GM19099 (cell line): Measurements from ENCODE around the gene FYB1.

Experiments
- POLR2A ChIP-seq: IDR thresholded peaks from 3 replicates; pipeline ENCODE4 v1.6.1; 2011; ENCODE audit warnings: low read depth; ENCODE audit not compliant: insufficient read length; ENCODE audit errors: extremely low read depth

The FYB1 gene

DNA sequence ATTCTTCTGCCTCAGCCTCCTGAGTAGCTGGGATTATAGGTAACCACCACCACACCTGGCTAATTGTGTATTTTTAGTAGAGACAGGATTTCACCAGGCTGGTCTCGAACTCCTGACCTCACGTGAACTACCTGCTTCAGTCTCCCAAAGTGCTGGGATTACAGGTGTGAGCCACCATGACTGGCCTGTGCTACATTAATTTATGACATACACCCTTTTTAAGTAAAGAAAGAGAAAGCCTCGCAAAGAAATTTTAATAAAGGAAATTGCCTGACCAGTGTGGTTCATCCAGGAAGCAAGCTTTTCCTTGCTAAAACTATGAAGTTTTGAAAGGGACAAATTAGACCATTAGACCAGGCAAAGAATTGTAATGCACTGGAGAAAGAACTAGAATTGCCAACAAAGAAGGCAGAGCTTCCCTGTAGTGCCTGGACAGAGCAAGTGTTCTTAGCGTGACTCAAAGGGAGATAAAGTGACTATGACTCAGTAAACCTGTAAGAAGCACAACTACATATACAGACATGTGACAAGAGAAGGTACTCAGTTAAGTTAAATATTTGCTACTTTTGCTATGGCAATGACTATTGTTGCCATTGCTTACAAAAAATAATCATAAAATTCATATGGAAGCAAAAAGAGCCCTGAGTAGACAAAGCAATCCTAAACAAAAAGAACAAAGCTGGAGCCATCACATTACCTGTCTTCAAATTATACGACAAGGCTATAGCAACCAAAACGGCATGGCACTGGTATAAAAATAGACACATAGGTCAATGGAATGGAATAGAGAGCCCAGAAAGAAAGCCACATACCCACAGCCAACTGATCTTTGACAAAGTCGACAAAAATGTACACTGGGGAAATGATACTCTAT lies 54.6 kb downstream of the FYB1 start:
- TF ChIP-seq POLR2A, result no peak

DNA sequence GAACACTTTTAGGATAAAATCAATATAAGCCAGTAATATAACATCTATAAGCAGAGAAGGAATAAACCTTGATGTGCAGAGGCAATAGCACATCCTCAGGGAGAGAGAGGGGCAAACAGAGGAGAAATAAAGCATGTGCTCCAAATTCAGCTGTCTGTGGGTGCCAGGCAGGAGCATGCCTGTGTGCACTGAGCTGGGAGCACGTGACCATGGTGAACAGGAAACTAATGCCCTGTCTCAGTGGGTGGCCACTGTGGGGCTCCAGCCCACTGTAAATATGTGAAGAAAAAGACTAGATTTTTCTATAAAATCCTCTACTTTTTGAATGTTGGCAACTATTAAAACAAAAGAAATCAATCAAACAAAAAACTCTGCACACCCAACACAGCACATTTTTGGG lies 55.3 kb downstream of the FYB1 start:
- TF ChIP-seq POLR2A, result no peak

DNA sequence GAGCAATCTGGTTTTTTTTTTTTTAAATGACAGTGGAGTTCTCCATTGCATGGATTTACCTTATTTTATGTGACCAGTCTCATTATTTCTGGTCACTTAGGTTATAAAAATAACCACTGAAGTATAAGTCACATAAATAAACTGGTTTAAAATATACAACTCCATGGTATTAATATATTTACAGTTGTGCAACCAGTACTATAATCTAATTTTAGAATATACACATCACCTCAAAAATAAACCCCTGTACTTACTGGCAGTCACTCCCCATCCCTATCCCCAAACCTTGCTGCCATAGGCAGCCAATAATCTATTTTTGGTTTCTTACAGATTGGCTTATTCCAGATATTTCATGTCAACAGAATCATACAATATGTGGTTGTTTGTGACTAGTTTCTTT lies 57.8 kb downstream of the FYB1 start:
- TF ChIP-seq POLR2A, result no peak

- TF ChIP-seq POLR2A, result no peak
Observed at GRCh38 chr5:39160576-39161213, 58.7 kb downstream of the FYB1 start.

GRCh38 chr5:39159811-39160490 lies 59.4 kb downstream of the FYB1 start:
- TF ChIP-seq POLR2A, result no peak

DNA sequence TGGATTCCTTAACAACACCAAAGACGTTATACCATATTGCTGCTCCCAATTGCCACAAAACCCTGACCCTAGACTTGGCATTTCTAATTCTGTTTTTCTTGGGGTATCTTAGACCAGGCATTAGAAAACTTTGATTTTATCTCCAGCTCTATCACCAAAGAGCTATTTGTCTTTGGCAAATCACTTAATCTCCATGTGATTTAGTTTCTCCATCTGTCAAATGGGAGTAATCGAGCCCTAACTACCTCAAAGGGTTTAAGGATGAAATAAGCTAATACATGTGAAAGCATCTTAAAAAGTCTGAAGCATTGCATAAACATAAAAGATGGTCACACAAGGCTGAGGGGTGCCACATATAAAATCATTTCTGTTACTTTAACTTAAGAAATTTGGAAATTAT lies 60.6 kb downstream of the FYB1 start:
- no peak for TF ChIP-seq POLR2A

- TF ChIP-seq POLR2A, result no peak
Observed at GRCh38 chr5:39158127-39158593, 61.2 kb downstream of the FYB1 start.

DNA sequence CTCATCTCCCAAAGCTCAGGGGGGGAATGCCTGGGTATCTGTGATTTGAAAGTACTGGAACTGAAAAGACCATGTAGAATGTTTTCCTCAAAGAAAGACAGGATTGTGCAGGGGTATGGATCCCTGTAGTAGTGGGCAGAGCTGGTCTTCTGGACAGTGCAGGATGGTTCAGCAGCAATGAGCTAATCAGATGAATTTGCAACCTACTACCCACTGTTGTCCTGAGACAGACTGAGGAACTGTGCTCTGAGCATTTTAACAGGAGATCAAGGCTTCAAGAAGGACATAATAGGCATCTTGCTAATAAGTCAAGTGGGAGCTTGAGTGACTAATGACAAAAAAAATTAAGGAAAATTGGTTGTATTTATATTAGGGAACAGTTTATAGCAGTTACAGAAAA lies 61.7 kb downstream of the FYB1 start:
- TF ChIP-seq POLR2A, result no peak

DNA sequence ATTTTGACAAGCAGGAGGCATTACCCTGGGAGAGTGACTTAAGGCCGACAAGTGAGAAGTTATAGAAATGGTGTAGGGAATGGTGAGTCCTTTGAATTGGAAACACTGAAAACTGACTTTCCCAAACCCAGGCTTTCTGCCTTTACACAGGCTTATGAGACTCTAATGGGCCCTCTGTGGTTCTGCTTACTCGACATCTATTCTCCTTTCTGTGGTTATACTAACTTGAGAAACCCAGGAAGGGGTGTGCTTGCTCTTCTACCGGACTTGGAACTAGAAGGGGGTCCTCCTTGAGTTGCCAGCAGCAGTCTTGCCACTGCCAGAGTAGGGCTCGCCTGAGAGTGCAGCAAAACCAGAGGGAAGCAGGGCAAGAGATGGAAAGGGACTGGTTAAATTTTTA lies 63.3 kb downstream of the FYB1 start:
- TF ChIP-seq POLR2A, result no peak

- TF ChIP-seq POLR2A, result no peak
Observed at GRCh38 chr5:39151745-39152144, 67.6 kb downstream of the FYB1 start.

DNA sequence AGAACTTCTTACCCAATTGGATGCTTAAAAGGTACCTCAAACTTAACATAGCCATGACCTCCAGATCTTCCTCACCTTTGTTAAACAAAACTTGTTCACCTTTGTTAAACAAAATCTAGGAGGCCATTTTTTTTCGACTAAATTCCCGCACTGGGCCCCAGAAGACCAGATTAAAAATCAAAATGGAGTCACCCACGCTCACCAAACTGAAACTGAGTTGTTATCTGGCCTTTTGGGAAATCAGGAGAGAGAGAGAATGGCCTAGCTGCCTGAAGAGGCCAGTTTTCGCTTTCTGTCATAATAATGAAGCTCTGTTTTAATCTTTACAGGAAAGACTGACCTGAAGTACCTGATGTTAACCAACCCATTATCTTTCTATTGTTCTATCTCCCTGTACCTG lies 69.4 kb downstream of the FYB1 start:
- TF ChIP-seq POLR2A, result no peak

DNA sequence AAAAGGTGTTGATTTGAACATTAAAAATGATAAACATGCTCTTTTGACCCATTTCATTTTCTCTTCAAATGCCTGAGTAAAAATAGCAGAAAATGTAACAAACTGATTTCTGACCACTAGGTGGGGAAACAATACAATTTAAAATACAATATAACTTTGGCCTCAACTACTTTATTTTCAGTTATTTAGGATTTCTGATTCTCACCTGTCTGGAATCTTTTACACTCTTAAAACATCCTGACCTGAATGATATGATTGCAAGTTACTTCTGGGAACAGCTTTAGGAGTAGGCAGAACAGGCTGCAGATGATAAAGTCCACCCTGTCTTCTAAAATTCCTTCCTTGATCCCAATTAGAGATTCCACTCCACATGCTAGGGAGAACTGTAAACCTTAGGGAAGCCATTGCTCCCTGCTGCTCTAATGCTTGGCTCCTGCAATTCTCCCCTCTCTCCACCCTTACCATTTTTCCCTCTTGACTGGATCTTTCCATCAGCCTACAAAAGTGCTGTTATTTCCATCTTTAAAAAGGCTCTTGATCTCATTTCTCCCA lies 70.3 kb downstream of the FYB1 start:
- no peak for TF ChIP-seq POLR2A

- no peak for TF ChIP-seq POLR2A
Observed at GRCh38 chr5:39146831-39147540, 72.4 kb downstream of the FYB1 start.

DNA sequence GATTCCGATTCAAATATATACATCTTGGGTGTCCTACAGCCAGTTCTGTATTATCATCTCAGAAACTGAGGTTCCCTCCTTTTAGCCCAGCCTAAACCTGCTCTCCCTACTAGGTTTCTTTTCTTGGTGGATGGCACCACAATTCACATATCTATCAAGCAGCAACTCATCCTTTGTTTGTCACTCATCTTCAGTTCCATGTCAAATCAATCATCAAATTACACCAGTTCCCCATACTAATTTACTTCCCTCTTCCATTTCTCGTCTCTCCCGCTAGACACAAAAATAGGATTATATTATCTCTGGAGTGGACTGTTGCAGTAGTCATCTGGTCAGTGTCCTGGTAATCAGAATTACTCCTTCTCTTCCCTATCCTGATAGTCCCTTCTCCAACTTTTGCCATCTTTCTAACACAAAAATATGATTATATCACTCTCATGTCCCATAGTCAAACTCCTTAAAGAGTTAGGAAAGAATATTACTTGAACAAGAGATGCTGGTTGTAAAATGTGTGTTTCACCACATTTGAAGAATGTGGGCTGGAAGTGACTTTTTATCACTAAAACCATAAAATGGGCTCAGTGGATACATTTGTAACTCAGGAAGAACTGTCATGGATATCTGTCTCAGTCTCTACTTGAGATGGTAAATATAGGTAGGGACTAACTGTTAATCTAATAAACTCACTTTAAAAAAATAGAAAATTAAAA lies 76.1 kb downstream of the FYB1 start:
- TF ChIP-seq POLR2A, result no peak
